ENCODE measurements around the gene PIAS1.
"Not testable (repeated sequence)": the region's sequence is repeated elsewhere in the genome, so short reads cannot be mapped to it uniquely, and the experiment has no call there.

Gene PIAS1

GRCh38 chr15:68208636-68209240 is 154.6 kb downstream of the PIAS1 start:
- WGBS, 2 experiments (ENCODE audit: insufficient coverage in 2 of 2), result 94 to 95% methylated on average over 8 to 11 of the region's 13 CpGs
- H3K36me3 ChIP-seq (ENCODE audit: control insufficient read depth, insufficient read depth, low read length), result peaks cover 14% of the 10 kb centered on the region
- no peaks in the 10 kb centered on the region for H3K9me3 ChIP-seq (ENCODE audit: control insufficient read depth, low read length)
- no peak overlapping the region for H3K27ac ChIP-seq (ENCODE audit: low read depth, low read length, severe bottlenecking)
- no peak overlapping the region for H3K4me3 ChIP-seq (ENCODE audit: extremely low read depth, insufficient read depth, low read length, poor library complexity, severe bottlenecking)
- peaks cover 19% of the 10 kb centered on the region for H3K4me1 ChIP-seq (ENCODE audit: control insufficient read depth, insufficient read depth, low read length, poor library complexity, severe bottlenecking)

- Histone ChIP-seq H3K27ac (ENCODE audit: low read depth, low read length, severe bottlenecking) (no peak overlapping the region), H3K4me3 (ENCODE audit: extremely low read depth, insufficient read depth, low read length, poor library complexity, severe bottlenecking) (no peak overlapping the region), H3K36me3 (ENCODE audit: control insufficient read depth, insufficient read depth, low read length) (peaks cover 16% of the 10 kb centered on the region), H3K4me1 (ENCODE audit: control insufficient read depth, insufficient read depth, low read length, poor library complexity, severe bottlenecking) (peaks cover 19% of the 10 kb centered on the region), H3K9me3 (ENCODE audit: control insufficient read depth, low read length) (no peaks in the 10 kb centered on the region)
- WGBS, 2 experiments (ENCODE audit: insufficient coverage in 2 of 2), result 67 to 93% methylated on average over 1 to 7 of the region's 7 CpGs
These were observed 155.2 kb downstream of the PIAS1 start for GRCh38 chr15:68209272-68209671.

- H3K4me3 ChIP-seq (ENCODE audit: extremely low read depth, insufficient read depth, low read length, poor library complexity, severe bottlenecking), result no peak overlapping the region
- 86 to 90% methylated on average over 7 to 12 of the region's 13 CpGs for WGBS, 2 experiments (ENCODE audit: insufficient coverage in 2 of 2)
These were observed 155.8 kb downstream of the PIAS1 start for GRCh38 chr15:68209735-68210408.

GRCh38 chr15:68210409-68210756 is 156.3 kb downstream of the PIAS1 start:
- 93 to 98% methylated on average over 5 to 7 of the region's 9 CpGs for WGBS, 2 experiments (ENCODE audit: insufficient coverage in 2 of 2)
- peaks cover 21% of the 10 kb centered on the region for H3K36me3 ChIP-seq (ENCODE audit: control insufficient read depth, insufficient read depth, low read length)
- no peak overlapping the region for H3K27ac ChIP-seq (ENCODE audit: low read depth, low read length, severe bottlenecking)
- no peaks in the 10 kb centered on the region for H3K9me3 ChIP-seq (ENCODE audit: control insufficient read depth, low read length)
- peaks cover 19% of the 10 kb centered on the region for H3K4me1 ChIP-seq (ENCODE audit: control insufficient read depth, insufficient read depth, low read length, poor library complexity, severe bottlenecking)
- no peak overlapping the region for H3K4me3 ChIP-seq (ENCODE audit: extremely low read depth, insufficient read depth, low read length, poor library complexity, severe bottlenecking)

More at GRCh38 chr15:68209735-68210408, 155.8 kb downstream of the PIAS1 start:
- Histone ChIP-seq H3K36me3 (ENCODE audit: control insufficient read depth, insufficient read depth, low read length) (peaks cover 20% of the 10 kb centered on the region), H3K27ac (ENCODE audit: low read depth, low read length, severe bottlenecking) (no peak overlapping the region), H3K9me3 (ENCODE audit: control insufficient read depth, low read length) (no peaks in the 10 kb centered on the region), H3K4me1 (ENCODE audit: control insufficient read depth, insufficient read depth, low read length, poor library complexity, severe bottlenecking) (peaks cover 19% of the 10 kb centered on the region)

GRCh38 chr15:68210821-68211655 is 156.9 kb downstream of the PIAS1 start:
- Histone ChIP-seq H3K4me3 (ENCODE audit: extremely low read depth, insufficient read depth, low read length, poor library complexity, severe bottlenecking) (no peak overlapping the region), H3K4me1 (ENCODE audit: control insufficient read depth, insufficient read depth, low read length, poor library complexity, severe bottlenecking) (peaks cover 13% of the 10 kb centered on the region), H3K36me3 (ENCODE audit: control insufficient read depth, insufficient read depth, low read length) (peaks cover 28% of the 10 kb centered on the region), H3K27ac (ENCODE audit: low read depth, low read length, severe bottlenecking) (no peak overlapping the region), H3K9me3 (ENCODE audit: control insufficient read depth, low read length) (no peaks in the 10 kb centered on the region)
- 56 to 60% methylated on average over 18 to 19 of the region's 23 CpGs for WGBS, 2 experiments (ENCODE audit: insufficient coverage in 2 of 2)

GRCh38 chr15:68211656-68212320 is 157.7 kb downstream of the PIAS1 start:
- H3K27ac ChIP-seq (ENCODE audit: low read depth, low read length, severe bottlenecking), result no peak overlapping the region

GRCh38 chr15:68213491-68213845 is 159.4 kb downstream of the PIAS1 start:
- H3K9me3 ChIP-seq (ENCODE audit: control insufficient read depth, low read length); H3K4me1 ChIP-seq (ENCODE audit: control insufficient read depth, insufficient read depth, low read length, poor library complexity, severe bottlenecking); H3K4me3 ChIP-seq (ENCODE audit: extremely low read depth, insufficient read depth, low read length, poor library complexity, severe bottlenecking); H3K27ac ChIP-seq (ENCODE audit: low read depth, low read length, severe bottlenecking): not testable (repeated sequence)
- WGBS, 2 experiments (ENCODE audit: insufficient coverage in 2 of 2), result 96% methylated on average over 4 to 6 of the region's 6 CpGs
- H3K36me3 ChIP-seq (ENCODE audit: control insufficient read depth, insufficient read depth, low read length), result peaks cover 45% of the 10 kb centered on the region

More at GRCh38 chr15:68211656-68212320, 157.7 kb downstream of the PIAS1 start:
- Histone ChIP-seq H3K4me1 (ENCODE audit: control insufficient read depth, insufficient read depth, low read length, poor library complexity, severe bottlenecking) (peaks cover 8% of the 10 kb centered on the region), H3K9me3 (ENCODE audit: control insufficient read depth, low read length) (no peaks in the 10 kb centered on the region), H3K4me3 (ENCODE audit: extremely low read depth, insufficient read depth, low read length, poor library complexity, severe bottlenecking) (no peak overlapping the region), H3K36me3 (ENCODE audit: control insufficient read depth, insufficient read depth, low read length) (peaks cover 30% of the 10 kb centered on the region)
- WGBS, 2 experiments (ENCODE audit: insufficient coverage in 2 of 2), result 94 to 96% methylated on average over 13 to 14 of the region's 14 CpGs

GRCh38 chr15:68213991-68214837 is 160.1 kb downstream of the PIAS1 start:
- 93% methylated on average over 8 to 10 of the region's 17 CpGs for WGBS, 2 experiments (ENCODE audit: insufficient coverage in 2 of 2)
- Histone ChIP-seq H3K9me3 (ENCODE audit: control insufficient read depth, low read length) (no peaks in the 10 kb centered on the region), H3K4me1 (ENCODE audit: control insufficient read depth, insufficient read depth, low read length, poor library complexity, severe bottlenecking) (peaks cover 7% of the 10 kb centered on the region), H3K27ac (ENCODE audit: low read depth, low read length, severe bottlenecking) (no peak overlapping the region), H3K4me3 (ENCODE audit: extremely low read depth, insufficient read depth, low read length, poor library complexity, severe bottlenecking) (no peak overlapping the region), H3K36me3 (ENCODE audit: control insufficient read depth, insufficient read depth, low read length) (peaks cover 52% of the 10 kb centered on the region)

GRCh38 chr15:68214838-68215254 is 160.7 kb downstream of the PIAS1 start:
- Histone ChIP-seq H3K4me3 (ENCODE audit: extremely low read depth, insufficient read depth, low read length, poor library complexity, severe bottlenecking) (no peak overlapping the region), H3K9me3 (ENCODE audit: control insufficient read depth, low read length) (no peaks in the 10 kb centered on the region), H3K4me1 (ENCODE audit: control insufficient read depth, insufficient read depth, low read length, poor library complexity, severe bottlenecking) (peaks cover 7% of the 10 kb centered on the region), H3K36me3 (ENCODE audit: control insufficient read depth, insufficient read depth, low read length) (peaks cover 57% of the 10 kb centered on the region), H3K27ac (ENCODE audit: low read depth, low read length, severe bottlenecking) (no peak overlapping the region)
- WGBS, 2 experiments (ENCODE audit: insufficient coverage in 2 of 2), result 81 to 100% methylated on average over 4 of the region's 6 CpGs

GRCh38 chr15:68217341-68217740 is 163.2 kb downstream of the PIAS1 start:
- no peaks in the 10 kb centered on the region for H3K4me1 ChIP-seq (ENCODE audit: control insufficient read depth, insufficient read depth, low read length, poor library complexity, severe bottlenecking)
- 91 to 94% methylated on average over 3 to 4 of the region's 4 CpGs for WGBS, 2 experiments (ENCODE audit: insufficient coverage in 2 of 2)
- no peak overlapping the region for H3K4me3 ChIP-seq (ENCODE audit: extremely low read depth, insufficient read depth, low read length, poor library complexity, severe bottlenecking)
- H3K36me3 ChIP-seq (ENCODE audit: control insufficient read depth, insufficient read depth, low read length), result peaks cover 49% of the 10 kb centered on the region
- no peak overlapping the region for H3K27ac ChIP-seq (ENCODE audit: low read depth, low read length, severe bottlenecking)
- H3K9me3 ChIP-seq (ENCODE audit: control insufficient read depth, low read length), result no peaks in the 10 kb centered on the region
